ENCODE results near the gene XNDC1N.

The XNDC1N gene, protein sequence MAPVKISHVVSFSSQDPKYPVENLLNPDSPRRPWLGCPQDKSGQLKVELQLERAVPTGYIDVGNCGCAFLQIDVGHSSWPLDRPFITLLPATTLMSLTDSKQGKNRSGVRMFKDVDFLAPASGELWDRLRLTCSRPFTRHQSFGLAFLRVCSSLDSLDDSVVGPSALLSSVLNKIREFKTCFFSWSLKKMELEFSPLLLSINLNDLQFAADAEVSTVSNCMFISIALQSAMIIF

DNA sequence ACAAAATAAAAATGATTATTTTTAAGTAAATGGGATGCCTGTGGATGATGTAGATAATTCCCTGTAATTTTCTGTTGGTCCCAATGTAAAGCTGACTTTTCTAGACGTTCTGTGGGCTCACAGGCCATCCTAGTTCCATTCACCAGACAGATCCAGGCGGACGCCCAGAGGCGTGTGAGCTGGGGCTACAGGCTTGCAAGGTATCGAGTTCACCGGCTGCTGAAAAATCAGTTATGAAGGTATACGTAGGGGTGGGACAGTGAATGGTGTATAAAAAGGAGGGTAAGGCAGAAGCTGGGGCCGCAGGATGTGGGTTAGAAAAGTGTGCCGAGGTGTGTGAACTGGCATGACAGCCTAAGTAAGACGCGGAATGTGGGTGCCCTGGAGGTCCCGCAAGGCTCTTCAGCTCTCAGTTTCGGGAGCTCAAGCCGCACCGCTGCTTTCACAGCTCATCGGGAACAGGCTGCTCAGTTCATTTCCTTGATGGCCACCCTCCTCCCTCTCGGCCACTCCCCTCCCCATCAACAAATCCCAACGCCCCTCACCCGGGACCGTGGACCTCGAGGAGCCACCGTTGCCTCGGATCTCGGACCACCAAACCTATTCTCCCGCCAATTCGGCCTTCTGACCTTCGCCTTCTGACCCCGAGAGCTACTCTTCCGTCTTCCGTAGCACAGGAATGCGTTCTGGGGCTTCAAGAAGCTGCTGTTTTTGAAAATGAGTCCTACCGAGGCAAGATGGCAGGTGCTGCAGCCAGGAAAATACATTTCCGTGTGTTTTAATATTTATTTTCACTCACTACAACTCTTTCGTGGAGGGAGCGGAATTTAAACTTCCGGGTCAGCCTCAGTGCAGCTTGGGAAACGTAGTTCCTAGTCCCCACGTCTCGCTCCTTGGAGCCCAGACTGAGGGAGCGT is at the start of gene XNDC1N:
Gene XNDC1N, minus strand, starts transcription at position 775 of the 917 bp plus-strand sequence. CDS start 5,241 bp downstream, outside the sequence.
- Histone ChIP-seq H3K27me3 (ENCODE audit: control insufficient read depth in 5 of 5, insufficient read depth in 4 of 5, low read length in 5 of 5) (no peaks in the 10 kb centered on the region), H3K36me3 (ENCODE audit: control insufficient read depth in 5 of 5, insufficient read depth in 5 of 5, low read length in 5 of 5) (no peaks in the 10 kb centered on the region), H3K9ac (ENCODE audit: low read length in 5 of 5) (peak within 1 kb of the TSS; percentile 78 to 92 (median 87)), H3K4me1 (ENCODE audit: control insufficient read depth in 5 of 5, insufficient read depth in 5 of 5, low read length in 5 of 5) (peaks cover 8 to 34% (median 28%) of the 10 kb centered on the region in 5 donors), H3K4me3 (ENCODE audit: low read depth in 1 of 5, low read length in 5 of 5) (peak within 1 kb of the TSS; percentile 76 to 100 (median 91)), H3K27ac (ENCODE audit: low read depth, low read length) (peak within 1 kb of the TSS; percentile 92), H3K9me3 (ENCODE audit: control insufficient read depth in 5 of 5, low read length in 5 of 5) (no peaks in the 10 kb centered on the region)

DNA sequence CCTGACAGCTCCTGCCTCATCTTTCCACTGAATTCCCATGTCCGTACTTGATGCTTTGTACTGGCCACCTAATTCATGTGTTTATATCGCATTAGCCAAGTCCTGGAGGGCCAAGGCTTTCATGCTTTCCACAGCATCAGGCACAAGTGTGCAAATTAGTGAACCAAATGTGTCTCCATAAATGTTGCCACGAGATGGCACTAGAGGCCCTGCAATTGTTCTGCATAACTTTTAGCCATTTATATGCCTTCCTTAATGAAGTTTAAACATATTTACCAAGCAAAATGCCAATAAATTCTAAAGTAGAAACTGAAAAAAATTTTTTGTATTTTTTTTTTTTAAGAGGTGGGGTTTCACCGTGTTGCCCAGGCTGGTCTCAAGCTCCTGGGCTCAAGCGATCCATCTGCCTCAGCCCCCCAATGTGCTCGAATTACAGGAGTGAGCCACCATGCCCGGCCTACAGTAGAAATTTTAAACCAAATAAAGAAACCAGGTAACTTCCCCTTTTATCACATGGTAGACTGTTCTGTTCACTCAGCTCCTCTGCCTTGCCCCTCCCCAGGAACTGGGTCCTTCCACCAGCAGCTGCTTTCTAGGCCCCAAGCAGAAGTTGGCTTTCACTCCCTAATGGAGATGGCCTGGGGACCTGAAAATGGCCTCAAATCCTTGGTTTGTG is 49.5 kb upstream of the XNDC1N start:
- Histone ChIP-seq H3K27ac (ENCODE audit: low read depth, low read length) (no peak overlapping the region), H3K9me3 (ENCODE audit: control insufficient read depth in 5 of 5, low read length in 5 of 5) (no peaks in the 10 kb centered on the region), H3K27me3 (ENCODE audit: control insufficient read depth in 5 of 5, insufficient read depth in 4 of 5, low read length in 5 of 5) (no peaks in the 10 kb centered on the region), H3K4me3 (ENCODE audit: low read depth in 1 of 5, low read length in 5 of 5) (no peak overlapping the region), H3K4me1 (ENCODE audit: control insufficient read depth in 5 of 5, insufficient read depth in 5 of 5, low read length in 5 of 5) (no peaks in the 10 kb centered on the region), H3K36me3 (ENCODE audit: control insufficient read depth in 5 of 5, insufficient read depth in 5 of 5, low read length in 5 of 5) (peaks cover 0 to 21% (median 10%) of the 10 kb centered on the region in 5 donors), H3K9ac (ENCODE audit: low read length in 5 of 5) (no peak overlapping the region)

DNA sequence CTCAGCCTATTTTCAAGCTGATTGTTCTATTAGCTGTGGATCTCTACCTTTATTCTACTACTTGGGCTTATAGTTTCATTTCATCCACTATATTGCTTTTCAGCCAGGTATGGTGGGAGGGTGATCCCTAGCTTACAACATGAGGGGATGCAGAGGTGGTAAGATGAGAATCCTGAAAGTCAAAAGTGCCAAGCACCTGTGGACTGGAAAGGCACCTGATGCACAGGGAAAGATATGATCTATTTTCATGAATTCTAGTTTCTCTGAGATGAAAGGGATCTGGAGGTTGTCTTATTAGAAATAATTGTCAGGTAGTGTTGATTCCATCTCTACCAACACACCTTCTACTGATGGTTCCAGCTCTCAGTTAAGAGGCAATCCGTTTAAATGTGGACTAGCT is 48.7 kb upstream of the XNDC1N start:
- Histone ChIP-seq H3K4me3 (ENCODE audit: low read depth in 1 of 5, low read length in 5 of 5) (no peak overlapping the region), H3K4me1 (ENCODE audit: control insufficient read depth in 5 of 5, insufficient read depth in 5 of 5, low read length in 5 of 5) (no peaks in the 10 kb centered on the region), H3K9me3 (ENCODE audit: control insufficient read depth in 5 of 5, low read length in 5 of 5) (no peaks in the 10 kb centered on the region), H3K9ac (ENCODE audit: low read length in 5 of 5) (no peak overlapping the region), H3K36me3 (ENCODE audit: control insufficient read depth in 5 of 5, insufficient read depth in 5 of 5, low read length in 5 of 5) (peaks cover 0 to 21% (median 10%) of the 10 kb centered on the region in 5 donors), H3K27ac (ENCODE audit: low read depth, low read length) (no peak overlapping the region), H3K27me3 (ENCODE audit: control insufficient read depth in 5 of 5, insufficient read depth in 4 of 5, low read length in 5 of 5) (no peaks in the 10 kb centered on the region)

DNA sequence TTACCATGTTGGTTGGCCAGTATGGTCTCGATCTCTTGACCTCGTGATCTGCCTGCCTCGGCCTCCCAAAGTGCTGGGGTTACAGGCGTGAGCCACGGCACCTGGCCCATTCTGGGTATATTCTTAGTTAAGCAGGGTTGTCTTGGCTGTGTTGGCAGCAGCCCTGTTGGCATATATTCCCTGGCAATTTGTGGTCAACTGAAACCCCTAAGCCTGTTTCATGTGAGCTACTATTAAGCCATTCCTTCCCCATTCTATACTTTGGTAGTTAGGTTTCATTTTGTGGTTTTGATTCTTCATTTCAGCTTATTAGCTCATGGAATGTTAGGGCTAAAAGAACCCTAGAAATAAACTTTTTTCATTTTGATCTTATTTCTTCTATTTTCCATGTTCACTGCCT is 48.2 kb upstream of the XNDC1N start:
- H3K36me3 ChIP-seq (ENCODE audit: control insufficient read depth in 5 of 5, insufficient read depth in 5 of 5, low read length in 5 of 5) = peaks cover 0 to 23% (median 10%) of the 10 kb centered on the region in 5 donors
- H3K4me1 ChIP-seq (ENCODE audit: control insufficient read depth in 5 of 5, insufficient read depth in 5 of 5, low read length in 5 of 5) = no peaks in the 10 kb centered on the region
- H3K27ac ChIP-seq (ENCODE audit: low read depth, low read length) = no peak overlapping the region
- H3K9me3 ChIP-seq (ENCODE audit: control insufficient read depth in 5 of 5, low read length in 5 of 5) = no peaks in the 10 kb centered on the region
- no peaks in the 10 kb centered on the region for H3K27me3 ChIP-seq (ENCODE audit: control insufficient read depth in 5 of 5, insufficient read depth in 4 of 5, low read length in 5 of 5)
- no peak overlapping the region for H3K9ac ChIP-seq (ENCODE audit: low read length in 5 of 5)
- no peak overlapping the region for H3K4me3 ChIP-seq (ENCODE audit: low read depth in 1 of 5, low read length in 5 of 5)

DNA sequence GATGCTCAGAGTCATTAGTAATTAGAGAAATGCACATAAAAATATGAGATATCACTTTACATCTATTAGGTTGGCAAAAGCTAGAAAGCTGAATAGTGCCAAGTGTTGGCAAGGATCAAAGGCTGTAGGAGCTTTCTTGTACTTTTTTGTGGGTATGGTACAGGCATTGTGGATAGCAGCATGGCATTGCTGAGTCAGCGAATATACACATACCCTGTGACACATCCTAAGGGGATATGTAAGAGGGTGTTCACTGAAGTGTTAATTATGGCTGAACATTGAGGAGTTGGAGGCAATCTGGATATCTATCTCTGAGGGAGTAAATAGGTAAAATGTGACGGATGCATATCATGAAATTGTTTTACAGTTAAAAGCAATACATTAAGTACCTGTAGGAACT is 43.3 kb upstream of the XNDC1N start:
- Histone ChIP-seq H3K36me3 (ENCODE audit: control insufficient read depth in 5 of 5, insufficient read depth in 5 of 5, low read length in 5 of 5) (peaks cover 7 to 24% (median 14%) of the 10 kb centered on the region in 5 donors), H3K4me3 (ENCODE audit: low read depth in 1 of 5, low read length in 5 of 5) (no peak overlapping the region), H3K27ac (ENCODE audit: low read depth, low read length) (no peak overlapping the region), H3K27me3 (ENCODE audit: control insufficient read depth in 5 of 5, insufficient read depth in 4 of 5, low read length in 5 of 5) (no peaks in the 10 kb centered on the region), H3K4me1 (ENCODE audit: control insufficient read depth in 5 of 5, insufficient read depth in 5 of 5, low read length in 5 of 5) (no peaks in the 10 kb centered on the region), H3K9ac (ENCODE audit: low read length in 5 of 5) (no peak overlapping the region), H3K9me3 (ENCODE audit: control insufficient read depth in 5 of 5, low read length in 5 of 5) (no peaks in the 10 kb centered on the region)

DNA sequence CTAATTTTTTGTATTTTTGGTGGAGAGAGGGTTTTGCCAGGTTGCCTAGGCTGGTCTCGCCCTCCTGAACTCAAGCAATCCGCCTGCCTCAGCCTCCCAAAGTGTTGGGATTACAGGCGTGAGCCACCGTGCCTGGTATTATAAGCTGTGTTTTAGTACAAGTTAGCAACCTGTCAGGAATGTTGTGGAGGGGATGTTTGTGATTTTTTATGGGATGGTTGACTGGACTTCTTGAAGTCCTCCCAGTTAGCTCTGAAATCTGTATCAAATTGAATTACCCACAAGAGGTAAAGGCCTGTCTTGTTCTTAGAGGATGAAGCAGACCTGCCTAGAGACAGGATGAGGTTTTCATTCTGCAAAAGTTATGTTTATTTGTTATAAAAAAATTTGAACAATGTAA is 36.2 kb upstream of the XNDC1N start:
- H3K27ac ChIP-seq (ENCODE audit: low read depth, low read length) = no peak overlapping the region
- no peak overlapping the region for H3K4me3 ChIP-seq (ENCODE audit: low read depth in 1 of 5, low read length in 5 of 5)
- H3K9ac ChIP-seq (ENCODE audit: low read length in 5 of 5) = no peak overlapping the region
- no peaks in the 10 kb centered on the region for H3K4me1 ChIP-seq (ENCODE audit: control insufficient read depth in 5 of 5, insufficient read depth in 5 of 5, low read length in 5 of 5)
- H3K27me3 ChIP-seq (ENCODE audit: control insufficient read depth in 5 of 5, insufficient read depth in 4 of 5, low read length in 5 of 5) = no peaks in the 10 kb centered on the region
- H3K9me3 ChIP-seq (ENCODE audit: control insufficient read depth in 5 of 5, low read length in 5 of 5) = peaks cover 0 to 4% (median 0%) of the 10 kb centered on the region in 5 donors
- peaks cover 13 to 39% (median 28%) of the 10 kb centered on the region in 5 donors for H3K36me3 ChIP-seq (ENCODE audit: control insufficient read depth in 5 of 5, insufficient read depth in 5 of 5, low read length in 5 of 5)

DNA sequence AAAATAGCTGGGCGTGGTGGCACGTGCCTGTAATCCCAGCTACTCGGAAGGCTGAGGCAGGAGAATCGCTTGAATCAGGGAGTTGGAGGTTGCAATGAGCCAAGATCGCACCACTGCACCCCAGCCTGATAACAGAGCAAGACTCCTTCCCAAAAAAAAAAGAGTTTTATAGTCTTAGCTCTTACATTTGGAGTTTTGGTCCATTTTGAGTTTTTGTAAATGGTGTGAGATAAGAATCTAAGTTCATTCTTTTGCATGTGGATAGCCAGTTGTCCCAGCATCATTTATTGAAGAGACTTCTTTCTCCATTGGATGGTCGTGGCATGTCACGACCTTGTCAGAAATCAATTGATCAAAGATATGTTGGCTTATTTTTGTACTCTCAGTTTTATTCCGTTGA is 35.1 kb upstream of the XNDC1N start:
- no peak overlapping the region for H3K27ac ChIP-seq (ENCODE audit: low read depth, low read length)
- H3K4me3 ChIP-seq (ENCODE audit: low read depth in 1 of 5, low read length in 5 of 5) = no peak overlapping the region
- H3K9ac ChIP-seq (ENCODE audit: low read length in 5 of 5) = no peak overlapping the region
- H3K36me3 ChIP-seq (ENCODE audit: control insufficient read depth in 5 of 5, insufficient read depth in 5 of 5, low read length in 5 of 5) = peaks cover 13 to 36% (median 28%) of the 10 kb centered on the region in 5 donors
- H3K9me3 ChIP-seq (ENCODE audit: control insufficient read depth in 5 of 5, low read length in 5 of 5) = peaks cover 0 to 4% (median 0%) of the 10 kb centered on the region in 5 donors
- H3K27me3 ChIP-seq (ENCODE audit: control insufficient read depth in 5 of 5, insufficient read depth in 4 of 5, low read length in 5 of 5) = no peaks in the 10 kb centered on the region
- no peaks in the 10 kb centered on the region for H3K4me1 ChIP-seq (ENCODE audit: control insufficient read depth in 5 of 5, insufficient read depth in 5 of 5, low read length in 5 of 5)

DNA sequence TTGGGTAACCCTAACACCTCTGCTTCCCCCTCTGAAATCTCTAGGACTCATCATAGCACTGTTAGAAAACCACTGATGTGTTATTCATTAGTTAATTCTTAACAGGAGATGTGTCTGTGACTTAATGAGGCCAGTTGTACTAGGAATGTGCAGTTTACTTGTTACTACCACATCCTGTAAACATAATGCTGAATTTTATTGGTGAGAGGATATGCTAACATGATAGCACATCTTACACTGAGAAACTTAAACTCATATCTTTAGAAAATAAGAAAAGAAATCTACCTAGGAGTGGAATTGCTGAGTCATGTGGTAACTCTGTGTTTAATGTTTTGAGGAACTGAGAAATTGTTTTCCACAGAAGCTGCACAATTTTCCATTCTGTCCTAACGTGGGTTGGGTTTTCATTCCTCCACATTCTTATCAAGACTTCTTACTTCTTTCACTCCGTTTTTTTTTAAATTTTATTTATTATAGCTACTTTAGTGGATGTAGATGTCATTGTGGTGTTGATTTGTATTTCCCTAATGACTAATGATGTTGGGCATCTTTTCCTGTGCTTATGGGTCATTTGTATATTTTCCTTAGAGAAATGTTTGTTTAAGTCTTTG is 34.1 kb upstream of the XNDC1N start:
- H3K27ac ChIP-seq (ENCODE audit: low read depth, low read length) = no peak overlapping the region
- H3K4me1 ChIP-seq (ENCODE audit: control insufficient read depth in 5 of 5, insufficient read depth in 5 of 5, low read length in 5 of 5) = no peaks in the 10 kb centered on the region
- H3K9ac ChIP-seq (ENCODE audit: low read length in 5 of 5) = no peak overlapping the region
- peaks cover 12 to 32% (median 25%) of the 10 kb centered on the region in 5 donors for H3K36me3 ChIP-seq (ENCODE audit: control insufficient read depth in 5 of 5, insufficient read depth in 5 of 5, low read length in 5 of 5)
- peaks cover 0 to 4% (median 0%) of the 10 kb centered on the region in 5 donors for H3K9me3 ChIP-seq (ENCODE audit: control insufficient read depth in 5 of 5, low read length in 5 of 5)
- H3K4me3 ChIP-seq (ENCODE audit: low read depth in 1 of 5, low read length in 5 of 5) = no peak overlapping the region
- no peaks in the 10 kb centered on the region for H3K27me3 ChIP-seq (ENCODE audit: control insufficient read depth in 5 of 5, insufficient read depth in 4 of 5, low read length in 5 of 5)

DNA sequence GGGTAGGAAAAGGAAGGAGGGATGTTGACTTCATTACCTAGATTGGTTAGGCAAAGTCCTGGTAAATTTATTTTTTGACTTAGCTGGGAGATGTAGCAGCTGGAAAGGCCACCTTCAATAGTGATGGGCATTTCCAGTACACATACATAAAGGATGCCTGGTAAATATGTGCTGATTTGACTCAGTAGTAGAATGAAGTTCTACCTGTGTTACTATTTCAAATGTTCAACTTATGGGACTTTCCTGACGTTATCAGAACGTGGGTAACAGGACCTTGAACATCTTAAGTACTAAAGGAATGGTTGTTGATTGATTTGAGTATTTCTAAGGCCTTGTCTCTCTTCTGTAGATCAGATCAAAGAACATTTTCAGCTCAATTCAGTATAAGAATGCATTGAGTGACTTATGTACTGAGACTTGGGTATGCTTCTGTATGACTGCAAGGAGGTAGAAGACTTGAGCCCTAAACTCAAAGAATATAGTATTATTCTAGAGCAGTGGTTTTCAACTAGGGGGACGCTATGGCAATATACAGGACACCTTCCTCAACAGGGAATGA is 27.6 kb upstream of the XNDC1N start:
- Histone ChIP-seq H3K27me3 (ENCODE audit: control insufficient read depth in 5 of 5, insufficient read depth in 4 of 5, low read length in 5 of 5) (no peaks in the 10 kb centered on the region), H3K4me3 (ENCODE audit: low read depth in 1 of 5, low read length in 5 of 5) (no peak overlapping the region), H3K36me3 (ENCODE audit: control insufficient read depth in 5 of 5, insufficient read depth in 5 of 5, low read length in 5 of 5) (peaks cover 7 to 13% (median 10%) of the 10 kb centered on the region in 5 donors)

More for the DNA sequence above, 27.6 kb upstream of the XNDC1N start:
- H3K9me3 ChIP-seq (ENCODE audit: control insufficient read depth in 5 of 5, low read length in 5 of 5) = no peaks in the 10 kb centered on the region
- no peaks in the 10 kb centered on the region for H3K4me1 ChIP-seq (ENCODE audit: control insufficient read depth in 5 of 5, insufficient read depth in 5 of 5, low read length in 5 of 5)
- no peak overlapping the region for H3K27ac ChIP-seq (ENCODE audit: low read depth, low read length)
- no peak overlapping the region for H3K9ac ChIP-seq (ENCODE audit: low read length in 5 of 5)
